Measurements from ENCODE around the gene PIGK.

The PIGK gene

DNA sequence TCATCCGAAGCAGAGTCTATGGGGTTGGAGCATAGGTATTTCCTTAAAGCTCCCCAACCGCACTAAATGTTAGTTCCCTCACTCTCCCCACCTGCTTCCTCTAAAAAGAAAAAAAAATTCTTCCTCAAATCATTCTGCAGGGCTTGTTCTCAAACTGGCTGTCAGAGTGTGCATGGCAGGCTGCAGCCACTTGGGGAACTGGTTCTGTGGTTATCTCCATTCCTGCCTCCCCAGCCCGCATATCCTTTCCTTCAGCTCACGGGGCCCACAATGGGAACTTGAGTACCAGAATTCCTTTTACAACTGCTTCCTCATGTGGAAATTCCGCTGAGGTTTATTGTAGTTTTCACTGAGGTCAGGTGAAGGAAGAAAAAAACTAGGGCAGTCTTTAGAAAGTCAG lies 159.2 kb downstream of the PIGK start:
- TF ChIP-seq, protein P1, sequence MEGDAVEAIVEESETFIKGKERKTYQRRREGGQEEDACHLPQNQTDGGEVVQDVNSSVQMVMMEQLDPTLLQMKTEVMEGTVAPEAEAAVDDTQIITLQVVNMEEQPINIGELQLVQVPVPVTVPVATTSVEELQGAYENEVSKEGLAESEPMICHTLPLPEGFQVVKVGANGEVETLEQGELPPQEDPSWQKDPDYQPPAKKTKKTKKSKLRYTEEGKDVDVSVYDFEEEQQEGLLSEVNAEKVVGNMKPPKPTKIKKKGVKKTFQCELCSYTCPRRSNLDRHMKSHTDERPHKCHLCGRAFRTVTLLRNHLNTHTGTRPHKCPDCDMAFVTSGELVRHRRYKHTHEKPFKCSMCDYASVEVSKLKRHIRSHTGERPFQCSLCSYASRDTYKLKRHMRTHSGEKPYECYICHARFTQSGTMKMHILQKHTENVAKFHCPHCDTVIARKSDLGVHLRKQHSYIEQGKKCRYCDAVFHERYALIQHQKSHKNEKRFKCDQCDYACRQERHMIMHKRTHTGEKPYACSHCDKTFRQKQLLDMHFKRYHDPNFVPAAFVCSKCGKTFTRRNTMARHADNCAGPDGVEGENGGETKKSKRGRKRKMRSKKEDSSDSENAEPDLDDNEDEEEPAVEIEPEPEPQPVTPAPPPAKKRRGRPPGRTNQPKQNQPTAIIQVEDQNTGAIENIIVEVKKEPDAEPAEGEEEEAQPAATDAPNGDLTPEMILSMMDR (IDR thresholded peaks at IDR 0.05; ENCODE audit: borderline replicate concordance, control extremely low read depth, extremely low read depth, insufficient read depth, missing control alignments) = no peak
- DNase-seq (ENCODE audit: low spot score) = no peak
- in situ Hi-C loops (cut with MboI; ENCODE audit: low sequenced_read_pairs, unreplicated experiment) = no loop called here

DNA sequence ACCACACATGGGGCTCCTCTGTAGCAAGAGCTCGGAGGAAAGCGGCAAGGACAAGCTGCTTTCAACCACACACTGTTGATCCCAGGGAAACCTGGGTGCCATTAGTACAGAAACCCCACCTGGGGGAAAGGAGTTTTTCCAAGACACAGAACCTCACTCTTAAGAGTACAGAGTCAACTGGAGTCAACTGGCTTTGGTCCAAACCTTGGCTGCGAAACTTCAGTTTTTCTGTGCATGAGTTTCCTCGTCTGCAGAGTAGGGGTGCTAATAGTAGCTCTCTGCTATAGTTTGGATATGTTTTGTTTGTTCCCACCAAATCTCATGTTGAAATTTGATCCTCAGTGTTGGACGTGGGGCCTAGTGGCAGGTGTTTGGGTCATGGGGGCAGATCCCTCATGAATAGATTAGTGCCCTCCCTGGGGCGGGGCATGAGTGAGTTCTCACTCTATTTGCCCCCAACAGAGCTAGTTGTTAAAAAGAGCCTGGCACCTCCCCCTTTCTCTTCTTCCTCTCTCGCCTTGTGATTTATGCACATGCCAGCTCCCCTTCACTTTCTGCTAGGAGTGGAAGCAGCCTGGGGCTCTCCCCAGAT lies 161.1 kb downstream of the PIGK start:
- no peak for DNase-seq (ENCODE audit: low spot score)
- in situ Hi-C loops (cut with MboI; ENCODE audit: low sequenced_read_pairs, unreplicated experiment) = no loop called here
- TF ChIP-seq, protein P1 (IDR thresholded peaks at IDR 0.05; ENCODE audit: borderline replicate concordance, control extremely low read depth, extremely low read depth, insufficient read depth, missing control alignments) = no peak

DNA sequence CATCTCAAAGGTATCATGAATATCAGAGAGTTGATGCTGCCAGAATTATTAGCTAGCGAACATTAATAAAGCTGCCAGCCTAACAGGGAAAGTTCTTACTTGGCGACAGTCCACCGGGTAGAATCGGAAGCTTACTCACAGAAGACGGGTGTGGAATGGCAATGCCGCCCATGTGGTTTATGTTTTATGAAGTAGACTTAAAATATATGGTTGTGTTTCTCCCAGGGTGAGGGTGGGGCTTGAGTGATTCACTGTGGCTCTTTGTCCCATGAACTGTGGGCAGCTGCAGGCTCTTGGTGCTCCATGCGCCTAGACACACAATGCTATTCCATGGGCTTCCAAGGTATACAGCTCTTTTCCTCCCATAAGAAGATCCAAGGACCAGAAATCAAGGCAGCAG lies 162.7 kb downstream of the PIGK start:
- TF ChIP-seq, protein P1 (IDR thresholded peaks at IDR 0.05; ENCODE audit: borderline replicate concordance, control extremely low read depth, extremely low read depth, insufficient read depth, missing control alignments) = no peak
- no peak for DNase-seq (ENCODE audit: low spot score)
- in situ Hi-C loops (cut with MboI; ENCODE audit: low sequenced_read_pairs, unreplicated experiment) = no loop called here

DNA sequence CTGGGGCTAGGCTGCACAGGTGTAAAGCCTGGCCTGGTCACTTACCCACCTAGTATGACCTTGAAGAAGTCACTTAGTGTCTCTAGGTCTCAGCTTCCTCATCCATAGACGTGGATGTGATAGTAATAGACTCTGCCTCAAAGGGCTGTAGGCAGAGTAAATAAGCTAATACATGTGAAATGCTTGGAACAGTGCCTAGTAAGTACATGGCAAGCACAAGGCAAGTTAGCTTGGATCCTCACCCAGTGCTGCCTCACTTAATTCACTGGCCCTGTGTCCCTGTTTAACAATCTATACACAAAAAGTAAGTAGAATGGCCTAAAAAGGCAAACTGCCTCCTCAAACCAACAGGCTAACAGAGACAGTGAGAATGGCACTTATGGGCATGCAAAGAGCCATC lies 167.8 kb downstream of the PIGK start:
- TF ChIP-seq, protein P1 (IDR thresholded peaks at IDR 0.05; ENCODE audit: borderline replicate concordance, control extremely low read depth, extremely low read depth, insufficient read depth, missing control alignments) = no peak
- in situ Hi-C loops (cut with MboI; ENCODE audit: low sequenced_read_pairs, unreplicated experiment) = no loop called here

DNA sequence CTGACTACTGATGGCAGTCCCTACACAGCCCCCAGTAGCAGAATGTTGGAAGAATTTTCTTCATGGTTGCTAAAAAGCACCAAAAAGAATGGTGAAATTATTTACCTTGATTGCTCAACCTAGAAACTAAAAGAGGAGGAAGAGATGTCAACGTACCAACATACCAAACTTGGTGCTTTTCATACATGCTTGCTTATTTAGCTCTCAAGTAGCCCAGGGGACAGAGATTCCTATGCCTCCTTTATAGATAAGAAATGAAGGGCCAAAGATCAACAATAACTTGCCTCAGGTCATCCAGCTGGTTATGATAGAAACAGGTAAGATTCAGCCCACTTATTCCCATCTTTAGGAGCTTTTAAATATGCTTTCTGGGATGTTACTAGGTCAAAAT lies 170.6 kb downstream of the PIGK start:
- no peak for DNase-seq (ENCODE audit: low spot score)
- in situ Hi-C loops (cut with MboI; ENCODE audit: low sequenced_read_pairs, unreplicated experiment) = no loop called here
- TF ChIP-seq, protein P1 (IDR thresholded peaks at IDR 0.05; ENCODE audit: borderline replicate concordance, control extremely low read depth, extremely low read depth, insufficient read depth, missing control alignments) = no peak

More for the DNA sequence above, 167.8 kb downstream of the PIGK start:
- no peak for DNase-seq (ENCODE audit: low spot score)

DNA sequence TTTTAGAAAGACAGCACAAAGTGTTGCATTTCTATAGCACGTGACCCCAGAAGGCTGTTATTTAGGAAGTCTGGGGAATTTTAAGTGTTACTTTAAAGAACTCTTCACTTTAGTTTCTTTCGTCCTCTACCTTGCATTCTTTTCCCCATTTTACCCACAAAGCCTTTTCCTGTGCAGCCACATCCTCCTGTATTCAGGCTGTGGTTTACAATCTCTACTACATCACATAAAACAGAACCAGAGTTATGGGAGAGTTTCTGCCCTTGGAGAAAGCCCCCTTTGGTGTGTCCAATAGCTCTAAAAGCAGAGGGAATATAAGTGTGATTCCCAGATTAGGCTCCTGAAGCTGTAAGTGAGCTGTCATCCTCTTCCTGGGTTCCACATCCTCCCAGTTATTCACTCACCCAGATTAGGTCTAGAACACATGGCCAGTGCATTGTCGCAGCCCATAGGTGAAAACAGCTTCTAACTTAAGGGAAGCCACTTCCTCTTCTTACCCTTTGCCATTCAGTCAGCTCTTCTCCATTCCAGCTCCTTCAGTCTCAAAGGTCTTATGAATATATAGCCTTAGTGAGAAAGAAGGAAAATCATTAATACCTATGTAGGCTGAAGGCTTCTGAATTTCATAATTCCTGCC lies 171.1 kb downstream of the PIGK start:
- no peak for DNase-seq (ENCODE audit: low spot score)
- in situ Hi-C loops (cut with MboI; ENCODE audit: low sequenced_read_pairs, unreplicated experiment) = no loop called here
- TF ChIP-seq, protein P1 (IDR thresholded peaks at IDR 0.05; ENCODE audit: borderline replicate concordance, control extremely low read depth, extremely low read depth, insufficient read depth, missing control alignments) = no peak
